ENCODE measurements around the gene SCN10A.

SCN10A gene

DNA sequence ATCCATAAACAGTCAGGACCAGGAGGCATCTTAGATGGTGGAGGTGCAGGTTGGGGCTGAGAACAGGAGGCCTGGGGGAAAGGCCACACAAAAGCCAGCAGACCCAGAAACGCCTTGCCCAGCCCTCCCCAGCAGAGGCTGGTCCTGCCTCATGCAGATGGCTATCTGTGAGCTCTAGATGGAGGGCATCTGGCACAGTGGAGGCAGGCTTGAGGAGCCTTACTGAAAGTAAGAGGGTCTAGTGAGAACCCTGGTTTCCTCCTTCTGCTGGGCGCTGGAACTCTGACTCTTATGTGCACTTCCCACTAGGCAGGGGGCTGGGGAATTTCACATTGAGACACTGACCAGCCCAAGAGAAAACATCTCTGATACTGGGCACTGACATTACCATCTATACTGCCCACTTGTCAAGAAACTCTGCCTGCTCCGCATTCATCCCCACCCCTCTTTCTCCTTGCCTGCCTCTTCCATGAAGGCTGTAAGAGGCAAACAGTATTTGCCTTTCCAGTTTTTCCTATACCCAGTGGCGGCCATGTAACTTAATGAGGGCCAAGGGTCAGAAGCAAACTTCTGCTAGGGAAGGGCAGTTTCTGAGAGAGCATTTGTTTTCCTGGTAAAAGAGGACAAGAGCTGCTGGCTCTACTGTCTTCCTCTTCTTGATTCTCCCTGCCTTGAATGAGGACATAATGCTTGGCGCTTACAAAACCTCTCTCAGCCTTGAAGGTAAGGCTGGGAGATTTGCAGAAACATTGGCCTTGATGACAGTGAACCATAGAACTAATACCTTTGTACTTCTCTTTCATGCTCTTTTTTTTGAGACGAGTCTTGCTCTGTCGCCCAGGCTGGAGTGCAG, 162.1 kb downstream of the SCN10A start:
- no peak for DNase-seq (ENCODE audit: low read depth in 1 of 2, low spot score in 1 of 2)

GRCh38 chr3:38652934-38653333, 163.1 kb downstream of the SCN10A start:
- no peak for DNase-seq (ENCODE audit: low read depth in 1 of 2, low spot score in 1 of 2)

DNA sequence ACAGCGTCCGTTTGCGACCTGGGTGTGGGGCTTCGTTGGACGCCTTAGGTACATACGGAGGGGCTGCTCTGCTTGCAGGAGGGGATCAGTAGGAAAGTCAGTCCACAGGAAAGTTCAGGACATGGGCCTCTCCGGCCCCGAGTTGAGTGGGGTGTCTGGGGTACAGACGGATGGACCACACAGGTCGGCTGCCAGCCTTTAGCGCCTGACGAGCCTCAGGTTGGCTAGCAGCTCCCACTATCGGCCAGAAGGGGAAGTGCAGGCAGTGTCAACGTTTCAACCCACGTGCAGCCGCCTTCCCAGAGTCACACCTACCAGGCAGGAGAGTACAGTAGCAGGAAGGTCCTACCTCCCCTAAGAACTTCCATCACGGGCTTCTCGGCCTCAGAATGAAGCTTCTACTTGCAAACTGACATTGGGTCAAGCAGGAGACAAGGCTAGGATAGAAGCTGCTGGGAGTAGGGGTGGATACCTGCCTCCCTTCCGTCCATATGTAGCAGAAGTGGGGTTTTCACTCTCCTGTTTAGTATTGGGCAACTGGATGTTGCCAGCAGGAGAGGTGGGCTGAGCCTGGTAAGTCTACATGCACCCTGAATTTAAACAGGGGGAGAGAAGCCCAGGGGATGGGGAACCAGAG, 164.7 kb downstream of the SCN10A start:
- DNase-seq (ENCODE audit: low read depth in 1 of 2, low spot score in 1 of 2) = peak; percentile 49 to 71

- no peak for DNase-seq (ENCODE audit: low read depth in 1 of 2, low spot score in 1 of 2)
These were observed 165.6 kb downstream of the SCN10A start for GRCh38 chr3:38650248-38650951.

DNA sequence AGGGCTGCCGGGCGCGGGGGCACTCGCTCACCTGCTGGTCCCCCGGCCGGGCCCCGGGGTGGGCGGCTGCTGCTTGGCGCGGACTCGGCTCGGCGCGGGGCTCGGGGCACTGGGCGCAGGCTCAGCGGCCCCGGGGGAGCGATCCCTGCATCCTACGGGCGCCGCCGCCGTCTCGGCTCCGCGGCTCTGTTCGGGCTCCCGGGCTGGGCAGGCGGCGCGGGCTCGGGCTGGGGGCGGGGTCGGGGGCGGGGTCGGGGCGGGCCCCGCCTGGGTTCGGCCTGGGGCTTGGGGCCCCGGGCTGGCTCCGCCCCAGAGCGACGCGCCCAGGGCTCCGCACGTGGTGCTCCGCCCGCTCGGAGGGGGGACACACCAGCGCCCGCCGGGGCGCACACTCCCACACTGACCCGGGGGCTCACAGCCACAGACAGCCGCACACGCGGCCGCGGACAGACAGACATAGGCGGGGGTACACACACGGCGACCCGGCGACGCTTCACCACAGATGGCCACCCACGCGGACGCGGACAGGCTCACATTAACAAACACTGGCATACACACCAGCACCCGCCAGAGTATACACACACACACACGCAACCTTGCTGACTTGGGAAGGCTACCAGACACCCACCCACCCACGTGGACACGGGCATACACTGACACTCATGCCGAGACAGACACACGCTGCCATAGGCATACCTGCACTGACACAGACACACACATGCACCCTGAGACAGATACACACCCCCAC, 166.3 kb downstream of the SCN10A start, which contains the start of gene SCN5A:
SCN5A (minus strand) TSS at position 188 of the 748 bp plus-strand sequence. CDS start 16,380 bp downstream, outside the sequence.
- DNase-seq (ENCODE audit: low read depth in 1 of 2, low spot score in 1 of 2) = peak; percentile 24 to 27

GRCh38 chr3:38648659-38649499, 167.1 kb downstream of the SCN10A start:
- DNase-seq (ENCODE audit: low read depth in 1 of 2, low spot score in 1 of 2) = no peak

DNA sequence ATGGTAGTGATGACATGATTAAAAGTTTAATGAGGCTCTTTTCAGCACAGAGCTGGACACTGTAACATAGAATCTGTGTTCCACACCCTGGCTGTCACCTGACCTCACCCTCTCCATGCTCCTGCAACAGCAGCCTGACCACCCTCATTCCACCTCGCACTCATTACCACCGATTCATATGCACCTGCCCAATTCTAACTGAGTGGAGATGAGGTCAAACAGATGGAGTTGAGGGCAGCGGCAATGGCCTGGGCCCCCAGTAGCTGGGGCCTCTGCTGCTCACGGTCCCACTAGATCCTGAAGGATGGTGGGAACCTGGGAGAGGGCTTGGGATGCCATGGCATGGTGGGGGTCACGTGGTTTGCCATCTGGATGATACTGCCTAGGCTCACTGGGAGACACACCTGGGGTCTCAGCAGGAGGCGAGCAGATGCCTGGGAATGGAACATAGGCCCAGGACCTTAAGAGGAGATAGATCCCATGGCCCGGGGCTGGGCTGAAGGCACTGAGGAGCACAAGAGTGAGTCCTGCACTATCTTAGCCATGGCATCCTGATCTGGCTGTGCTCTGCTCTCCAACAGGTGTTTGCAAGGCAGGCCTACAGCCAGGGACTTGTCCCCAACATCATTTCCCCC, 167.9 kb downstream of the SCN10A start:
- no peak for DNase-seq (ENCODE audit: low read depth in 1 of 2, low spot score in 1 of 2)

DNA sequence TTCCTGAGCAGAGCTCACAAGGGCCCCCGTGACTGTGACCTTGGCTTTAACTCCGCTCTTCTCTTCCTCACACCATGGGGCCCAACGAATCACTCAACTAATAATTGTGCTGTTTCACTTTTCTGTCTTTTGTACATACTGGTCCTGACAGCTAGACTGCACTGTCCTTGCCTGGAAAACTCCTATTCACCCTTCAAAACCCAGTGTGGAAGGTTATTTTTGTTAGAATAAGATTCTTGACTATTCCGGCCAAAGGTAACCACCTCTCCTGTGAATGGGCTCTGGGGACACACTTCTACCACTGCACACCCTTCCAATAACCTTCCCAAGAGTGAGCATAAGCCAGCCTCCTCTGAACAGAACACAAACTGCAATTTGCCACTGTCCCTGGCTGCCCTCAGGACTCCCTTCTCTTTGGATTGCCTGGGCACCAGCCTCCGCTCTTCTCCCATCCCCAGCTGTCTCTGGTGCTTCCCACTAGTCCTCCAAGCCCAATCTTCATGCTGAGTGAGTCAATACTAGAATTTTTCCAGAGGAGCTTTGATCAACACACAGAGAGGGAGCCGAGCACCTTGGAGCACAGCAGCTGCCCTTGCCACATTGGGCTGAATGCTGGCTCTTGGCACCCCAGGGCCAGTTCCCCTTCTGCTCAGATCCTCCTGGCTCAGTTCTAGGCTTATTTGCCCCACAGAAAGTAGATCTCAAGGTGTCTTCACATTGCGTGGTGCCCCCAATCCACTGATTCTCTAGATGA, 168.6 kb downstream of the SCN10A start:
- no peak for DNase-seq (ENCODE audit: low read depth in 1 of 2, low spot score in 1 of 2)

All from activated CD4-positive, alpha-beta T cell treated with anti-CD3 and anti-CD28 coated beads, Interleukin-2, amount 50 U/mL, for 24 hours (primary cell).